PFSK-1 (cell line): ENCODE measurements around the gene RDX.

Experiments used
- POLR2AphosphoS5 ChIP-seq: IDR thresholded peaks from 2 replicates; pipeline ENCODE4 v1.6.1; 2012; ENCODE audit warnings: low read depth, mild to moderate bottlenecking, control low read depth, low read length, moderate library complexity
- SIN3A ChIP-seq: IDR thresholded peaks from 2 replicates; pipeline ENCODE4 v1.6.1; 2012; ENCODE audit warnings: mild to moderate bottlenecking, low read length, moderate library complexity, borderline replicate concordance; ENCODE audit not compliant: insufficient read depth
- TAF1 ChIP-seq: IDR thresholded peaks from 2 replicates; pipeline ENCODE4 v1.6.1; 2012; ENCODE audit warnings: low read length, control low read depth, borderline replicate concordance; ENCODE audit not compliant: insufficient read depth

DNA sequence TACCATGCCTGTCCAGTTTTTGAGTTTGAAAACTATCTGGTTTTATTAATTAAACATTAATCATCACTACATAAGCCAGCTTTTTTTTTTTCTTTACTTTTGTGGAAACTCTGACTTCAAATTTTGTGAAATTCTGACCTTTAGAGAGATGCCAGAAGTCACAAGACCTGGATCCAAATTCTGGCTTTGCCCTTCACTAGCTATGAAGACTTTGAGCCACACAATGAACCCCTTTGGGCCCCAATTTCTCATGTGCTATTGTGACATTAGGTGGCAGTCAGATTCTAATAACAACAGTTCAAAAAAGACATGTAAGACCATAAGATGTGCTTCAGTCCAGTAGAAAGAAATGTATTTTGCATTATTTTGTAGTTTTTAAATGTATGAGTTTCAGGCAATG, 142.9 kb downstream of the RDX start:
- TF ChIP-seq POLR2AphosphoS5 = no peak
- TF ChIP-seq SIN3A = no peak
- TF ChIP-seq TAF1 = no peak
